Activated CD8-positive, alpha-beta T cell treated with anti-CD3 and anti-CD28 coated beads, Interleukin-2, amount 10 ng/mL, durations not matched to agents 7 days and 5 days (primary cell): ENCODE data around the gene KCNH1. TPM values are rescaled to one million over a fixed set of nuclear protein-coding genes. Genes with fewer than 3 reads are reported as not detected.

Experiments used
- ATAC-seq: fragments of 150-1000 bp; cut with Tn5 transposase; one replicate; pipeline ENCODE4 v1.10.0; 2021; ENCODE audit warnings: moderate library complexity
- CTCF ChIA-PET: fragments of 350-600 bp; sonication (Branson Sonifier 250); formaldehyde crosslinking; loops from one replicate; lab custom pipeline; 2021; ENCODE audit warnings: antibody characterized with exemption; lab: Charles Lee
- POLR2A ChIA-PET: fragments of 350-600 bp; sonication (Branson Sonifier 250); formaldehyde crosslinking; loops from one replicate; lab custom pipeline; 2021; ENCODE audit warnings: antibody characterized with exemption; lab: Charles Lee
- DNase-seq: peaks from one replicate; pipeline ENCODE4 v3.0.0-alpha.2; 2020
- H3K27ac Mint-ChIP-seq: one replicate; pipeline ENCODE4 v1.8.0; 2021; ENCODE audit warnings: mild to moderate bottlenecking, mixed read lengths
- H3K27me3 Mint-ChIP-seq: one replicate; pipeline ENCODE4 v1.8.0; 2021; ENCODE audit warnings: low read depth, mixed read lengths
- H3K36me3 Mint-ChIP-seq: one replicate; pipeline ENCODE4 v1.8.0; 2021; ENCODE audit warnings: low read depth, mixed read lengths
- H3K4me1 Mint-ChIP-seq: one replicate; pipeline ENCODE4 v1.8.0; 2021; ENCODE audit warnings: low read depth, mixed read lengths
- H3K4me3 Mint-ChIP-seq: one replicate; pipeline ENCODE4 v1.8.0; 2021; ENCODE audit warnings: mild to moderate bottlenecking, mixed read lengths
- H3K9me3 Mint-ChIP-seq: one replicate; pipeline ENCODE4 v1.8.0; 2022; ENCODE audit warnings: mixed read lengths; ENCODE audit not compliant: insufficient read depth
- total RNA-seq, 2 experiments: library from RNA; stranded (reverse); gene quantifications; one replicate each; pipeline ENCODE4 v1.2.3, GENCODE V29; 2021

Gene KCNH1
- total RNA-seq, 2 experiments from 2014 or later: not detected

DNA sequence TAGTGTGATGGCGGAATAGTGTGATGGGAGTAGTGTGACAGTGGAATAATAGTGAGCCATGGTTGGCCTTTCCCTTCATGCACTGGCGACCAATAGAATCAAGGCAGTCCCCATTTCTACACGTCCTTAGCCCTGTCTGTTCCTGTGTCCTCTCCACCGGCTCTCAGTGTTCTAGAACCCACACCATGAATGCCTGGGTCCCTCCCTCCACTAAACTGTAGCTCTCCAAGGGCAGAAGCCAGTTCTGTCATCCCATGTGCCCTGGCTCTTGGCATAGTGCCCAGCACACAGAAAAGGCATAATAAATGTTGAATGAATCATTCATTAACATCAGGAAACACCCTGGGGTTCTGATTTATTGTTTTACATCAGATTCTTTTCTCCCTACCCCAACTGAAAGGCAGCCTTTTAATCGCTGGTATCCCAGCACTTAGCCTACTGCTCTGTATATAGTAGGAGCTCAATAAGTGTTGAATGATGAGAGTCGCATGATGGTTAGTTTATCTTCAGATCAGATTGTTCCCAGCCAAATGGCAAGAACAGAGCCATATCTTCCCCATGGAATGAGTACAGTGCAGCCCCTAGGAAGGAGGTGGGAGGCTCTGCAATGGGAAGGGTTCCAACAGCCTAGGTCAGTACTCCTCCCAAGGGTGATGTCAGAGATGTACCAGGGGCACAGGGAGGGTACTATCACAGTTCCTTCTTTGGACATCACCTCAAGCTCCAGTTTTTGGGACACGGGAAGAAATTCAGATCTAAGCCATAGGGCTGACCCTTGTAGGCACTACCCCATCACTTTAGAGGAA is 479.6 kb downstream of the KCNH1 start:
- DNase-seq (peak; percentile 67), ATAC-seq (peak; percentile 55)
- Mint-ChIP-seq H3K9me3 (no peaks in the 10 kb centered on the region), H3K27ac (no peak overlapping the region), H3K4me3 (no peak overlapping the region), H3K4me1 (no peaks in the 10 kb centered on the region), H3K36me3 (no peaks in the 10 kb centered on the region), H3K27me3 (peaks cover 7% of the 10 kb centered on the region)
- ChIA-PET CTCF (no interaction called here), POLR2A (no interaction called here)

DNA sequence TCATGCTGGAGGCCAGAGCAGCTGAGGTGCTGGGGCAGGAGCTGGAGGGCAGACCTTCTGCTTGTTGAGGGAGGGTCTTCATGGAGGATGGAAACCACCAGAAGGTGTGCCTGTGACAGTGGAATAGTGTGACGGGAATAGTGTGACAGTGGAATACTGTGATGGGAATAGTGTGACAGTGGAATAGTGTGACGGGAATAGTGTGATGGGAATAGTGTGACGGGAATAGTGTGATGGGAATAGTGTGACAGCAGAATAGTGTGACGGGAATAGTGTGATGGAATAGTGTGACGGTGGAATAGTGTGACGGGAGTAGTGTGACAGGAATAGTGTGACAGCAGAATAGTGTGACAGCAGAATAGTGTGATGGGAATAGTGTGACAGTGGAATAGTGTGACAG is 480.2 kb downstream of the KCNH1 start:
- ChIA-PET CTCF (no interaction called here), POLR2A (no interaction called here)
- Mint-ChIP-seq H3K27ac (no peak overlapping the region), H3K4me1 (no peaks in the 10 kb centered on the region), H3K9me3 (no peaks in the 10 kb centered on the region), H3K27me3 (peaks cover 7% of the 10 kb centered on the region), H3K36me3 (no peaks in the 10 kb centered on the region), H3K4me3 (no peak overlapping the region)
- ATAC-seq (peak; percentile 32), DNase-seq (peak; percentile 23)

DNA sequence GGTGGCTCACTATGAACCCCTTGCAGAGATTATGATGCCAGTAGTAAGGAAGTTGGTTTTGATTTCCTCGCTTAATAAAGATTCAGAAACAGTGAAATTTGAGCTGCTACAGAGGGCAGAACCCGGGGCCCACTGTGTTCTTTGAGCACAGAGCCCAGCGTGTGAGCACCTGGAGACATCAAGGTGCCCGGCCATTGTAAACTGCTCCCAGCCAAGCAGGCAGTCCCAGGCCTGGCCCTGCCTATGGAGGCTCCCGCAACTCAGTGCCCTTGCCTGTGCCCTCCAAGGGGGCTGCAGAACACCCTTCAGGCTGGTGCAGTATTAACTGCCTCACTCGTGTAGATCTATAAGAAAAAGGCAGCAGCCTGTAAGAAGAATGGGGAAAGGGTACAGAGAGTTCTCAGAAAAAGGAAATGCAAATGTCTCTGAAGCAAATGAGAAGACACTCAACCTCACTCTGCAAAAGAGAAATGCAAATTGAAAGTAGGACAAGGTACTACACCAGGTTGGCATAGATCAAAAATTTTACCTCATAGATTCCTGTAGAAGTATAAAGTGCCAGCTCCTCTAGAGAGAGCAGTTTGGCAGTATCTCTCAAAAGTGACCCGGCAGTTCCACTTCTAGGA is 481.5 kb downstream of the KCNH1 start:
- ChIA-PET POLR2A (no interaction called here), CTCF (no interaction called here)
- Mint-ChIP-seq H3K27ac (no peak overlapping the region), H3K9me3 (no peaks in the 10 kb centered on the region), H3K4me3 (no peak overlapping the region), H3K27me3 (peaks cover 5% of the 10 kb centered on the region), H3K36me3 (no peaks in the 10 kb centered on the region), H3K4me1 (peaks cover 12% of the 10 kb centered on the region)
- no peak for DNase-seq
- no peak for ATAC-seq

DNA sequence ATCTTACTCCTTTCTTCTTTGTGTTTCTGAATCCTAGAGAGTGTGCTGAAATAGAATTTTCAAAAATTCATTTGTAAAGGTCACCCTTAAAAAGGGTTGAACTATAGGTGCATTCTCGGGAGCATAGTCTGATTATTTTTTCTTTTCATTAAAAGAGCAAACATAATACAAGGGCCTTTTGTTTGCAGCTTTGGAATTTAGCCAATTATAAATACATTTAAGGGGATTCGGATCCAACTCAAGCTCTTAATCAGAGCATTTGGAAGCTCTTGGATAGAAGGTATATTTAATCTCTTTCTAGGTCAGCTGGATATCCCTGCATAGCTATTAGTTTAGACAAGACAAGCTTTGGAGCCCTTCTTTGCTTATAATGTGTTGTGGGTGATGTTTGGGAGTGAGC is 483.5 kb downstream of the KCNH1 start:
- CTCF ChIA-PET: interaction anchor here (1.1 kb wide), 1 partner anchor 484 kb away, joined by 3 read pairs; the partner anchor contains the start of gene KCNH1

DNA sequence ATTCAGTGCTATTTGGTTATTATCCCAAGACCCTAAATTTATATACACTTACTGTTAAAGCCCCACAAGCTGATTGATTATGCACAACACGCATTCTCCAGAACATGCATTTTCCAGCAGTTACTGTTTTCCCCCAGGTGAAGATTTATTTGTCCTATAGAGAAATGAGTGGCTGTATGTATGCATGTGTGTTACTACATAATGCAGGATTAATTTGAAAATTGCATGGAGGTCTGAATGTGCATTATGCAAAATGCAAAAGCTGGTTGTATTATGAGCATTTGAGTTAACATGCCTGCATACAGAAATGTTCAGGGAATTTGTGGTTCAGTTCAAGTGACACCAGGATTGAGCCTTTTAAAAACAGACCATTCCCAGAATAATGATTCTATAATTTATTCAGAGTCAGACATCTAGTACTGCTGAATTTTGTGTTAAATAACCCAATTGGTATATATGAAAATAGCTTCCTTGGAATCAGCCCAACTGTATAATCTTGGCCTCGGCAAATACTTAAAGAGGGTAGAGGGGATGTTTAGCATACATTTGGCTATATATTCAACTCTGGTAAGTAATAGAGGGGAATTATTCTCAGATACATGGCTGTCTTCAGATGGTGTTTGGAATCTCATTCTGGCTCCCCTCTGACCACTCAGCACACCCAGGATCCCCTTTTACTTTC is 485.2 kb downstream of the KCNH1 start:
- Mint-ChIP-seq H3K27me3 (peaks cover 9% of the 10 kb centered on the region), H3K27ac (no peak overlapping the region), H3K4me1 (peaks cover 17% of the 10 kb centered on the region), H3K9me3 (no peaks in the 10 kb centered on the region), H3K36me3 (no peaks in the 10 kb centered on the region), H3K4me3 (no peak overlapping the region)
- CTCF ChIA-PET: no interaction called here
- DNase-seq: no peak
- POLR2A ChIA-PET: no interaction called here
- ATAC-seq: no peak

More for the DNA sequence above, 483.5 kb downstream of the KCNH1 start:
- DNase-seq: no peak
- Mint-ChIP-seq H3K27ac (no peak overlapping the region), H3K36me3 (no peaks in the 10 kb centered on the region), H3K4me1 (peaks cover 17% of the 10 kb centered on the region), H3K9me3 (no peaks in the 10 kb centered on the region), H3K27me3 (peaks cover 9% of the 10 kb centered on the region), H3K4me3 (no peak overlapping the region)
- POLR2A ChIA-PET: no interaction called here
- ATAC-seq: no peak

DNA sequence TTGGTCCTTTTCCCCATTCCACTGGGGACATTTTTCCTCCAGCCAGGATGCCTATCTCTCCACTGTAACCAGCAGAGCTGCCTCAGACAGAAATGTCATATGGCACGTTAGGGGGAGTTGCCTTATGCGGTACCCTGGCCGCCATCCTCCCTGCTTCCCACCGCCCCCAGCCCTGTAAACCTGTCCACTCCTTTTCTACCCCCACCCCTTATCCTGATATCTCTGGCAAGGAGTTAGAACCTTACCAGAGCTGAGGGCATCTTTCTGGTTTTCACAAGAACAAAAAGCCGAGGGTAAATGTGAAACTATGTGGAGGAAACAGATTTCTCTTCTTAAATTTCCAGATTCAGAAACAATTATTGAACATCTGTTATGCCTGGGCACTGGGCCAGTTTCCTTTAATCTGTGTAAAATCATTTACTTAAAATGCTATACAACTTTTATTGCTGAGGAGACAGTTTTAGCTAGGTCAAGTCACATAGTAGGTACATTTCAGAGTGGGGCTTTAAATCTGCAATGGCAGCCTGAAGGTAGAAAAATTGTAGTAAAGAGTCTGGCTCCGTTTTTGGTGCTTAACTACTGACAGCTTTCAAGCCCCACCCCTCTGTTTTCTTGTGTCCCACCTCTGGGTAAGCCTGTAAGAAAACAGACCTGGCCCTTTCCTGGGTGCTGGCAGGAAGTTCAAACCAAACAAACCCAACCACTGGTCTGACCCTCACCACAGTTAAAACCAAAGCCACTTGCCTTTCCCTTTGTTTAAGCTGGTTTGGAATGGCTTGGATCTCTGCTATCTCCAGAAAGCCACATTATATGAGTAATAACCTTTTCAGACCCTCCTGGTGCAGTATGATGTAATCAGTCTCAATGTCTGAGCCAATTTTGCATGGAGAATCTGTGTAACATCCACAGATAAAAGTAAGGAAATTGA is 486.3 kb downstream of the KCNH1 start:
- peaks cover 9% of the 10 kb centered on the region for H3K27me3 Mint-ChIP-seq
- H3K4me3 Mint-ChIP-seq: no peak overlapping the region
- POLR2A ChIA-PET: no interaction called here
- CTCF ChIA-PET: no interaction called here
- H3K4me1 Mint-ChIP-seq: peaks cover 17% of the 10 kb centered on the region
- no peaks in the 10 kb centered on the region for H3K9me3 Mint-ChIP-seq
- DNase-seq: peak; percentile 29
- no peak overlapping the region for H3K27ac Mint-ChIP-seq
- peak; percentile 36 for ATAC-seq
- no peaks in the 10 kb centered on the region for H3K36me3 Mint-ChIP-seq

DNA sequence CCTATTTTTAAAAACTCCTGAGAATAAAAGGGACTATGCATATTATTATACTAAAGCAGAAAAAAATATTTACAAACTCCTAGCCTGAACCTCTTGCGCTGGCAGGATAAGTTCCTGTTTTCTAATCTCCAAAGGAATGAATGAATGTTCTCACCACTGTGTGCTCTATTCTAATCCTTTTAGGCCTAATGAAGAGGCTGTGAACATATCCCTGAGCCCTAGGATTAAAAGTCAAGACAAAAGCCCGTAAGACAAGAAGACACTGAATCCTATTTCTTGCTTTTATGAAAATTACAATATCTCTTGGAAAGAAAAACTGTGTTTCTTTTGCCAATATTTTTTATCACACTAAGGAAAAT is 487.7 kb downstream of the KCNH1 start:
- no peak for ATAC-seq
- Mint-ChIP-seq H3K36me3 (no peaks in the 10 kb centered on the region), H3K27ac (no peak overlapping the region), H3K4me1 (peaks cover 17% of the 10 kb centered on the region), H3K9me3 (no peaks in the 10 kb centered on the region), H3K27me3 (peaks cover 9% of the 10 kb centered on the region), H3K4me3 (no peak overlapping the region)
- no peak for DNase-seq
- CTCF ChIA-PET: no interaction called here
- POLR2A ChIA-PET: no interaction called here

DNA sequence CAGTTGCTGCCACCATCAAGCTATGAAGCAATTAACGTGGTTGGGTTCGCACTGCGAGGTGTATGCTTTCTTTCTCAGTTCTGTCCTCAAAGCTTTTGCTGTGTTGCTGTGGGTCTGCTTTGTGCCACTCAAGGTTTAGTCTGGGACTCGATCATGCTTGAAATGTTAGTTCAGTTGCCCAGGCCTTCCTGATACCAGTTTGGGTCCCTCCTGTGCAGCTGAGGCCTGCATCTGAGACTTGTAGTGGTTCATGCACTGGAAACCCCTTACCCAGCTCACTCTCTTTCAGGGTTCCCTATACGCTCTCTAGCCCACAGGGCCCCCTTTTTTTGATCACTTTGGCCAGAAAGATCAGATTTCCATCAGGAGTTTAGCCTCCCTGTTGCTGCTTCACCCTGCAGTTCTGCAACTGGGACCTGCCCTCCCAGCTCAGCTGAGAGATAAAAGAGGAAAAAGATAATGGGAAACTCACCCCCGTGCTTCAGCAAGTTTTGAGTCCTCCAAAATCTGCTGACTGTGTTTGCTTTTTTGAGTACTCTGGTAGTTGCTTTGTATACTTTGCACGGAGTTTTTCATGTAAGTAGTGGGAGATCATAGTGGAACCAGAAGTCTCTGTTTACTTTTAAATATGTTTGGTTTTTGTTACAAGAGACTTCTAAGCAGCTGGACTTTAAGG is 488.2 kb downstream of the KCNH1 start:
- ChIA-PET POLR2A (no interaction called here), CTCF (no interaction called here)
- Mint-ChIP-seq H3K27me3 (peaks cover 11% of the 10 kb centered on the region), H3K27ac (no peak overlapping the region), H3K36me3 (no peaks in the 10 kb centered on the region), H3K4me1 (peaks cover 17% of the 10 kb centered on the region), H3K9me3 (no peaks in the 10 kb centered on the region), H3K4me3 (no peak overlapping the region)
- ATAC-seq (no peak), DNase-seq (no peak)

DNA sequence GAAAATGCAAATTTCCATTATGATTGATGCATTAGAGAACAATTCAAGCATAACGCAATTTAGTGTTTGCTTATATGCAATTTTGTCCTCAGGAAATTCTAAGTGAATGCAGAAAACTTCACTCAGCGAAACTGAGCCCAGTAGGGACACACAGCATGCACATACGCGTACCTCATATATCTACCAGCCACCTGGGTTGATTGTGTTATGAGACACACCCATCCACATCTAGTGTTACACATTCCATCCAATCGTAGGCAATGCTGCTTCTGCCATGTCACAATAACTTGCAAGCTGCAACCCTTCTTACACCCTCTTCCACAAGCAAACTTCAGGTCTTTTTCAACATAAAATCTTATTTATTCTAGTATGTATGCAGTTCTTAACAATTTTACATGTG is 492.4 kb downstream of the KCNH1 start:
- Mint-ChIP-seq H3K36me3 (no peaks in the 10 kb centered on the region), H3K27me3 (peaks cover 4% of the 10 kb centered on the region), H3K9me3 (no peaks in the 10 kb centered on the region), H3K4me3 (no peak overlapping the region), H3K27ac (no peak overlapping the region), H3K4me1 (no peaks in the 10 kb centered on the region)
- POLR2A ChIA-PET: no interaction called here
- DNase-seq: no peak
- ATAC-seq: no peak
- CTCF ChIA-PET: no interaction called here

DNA sequence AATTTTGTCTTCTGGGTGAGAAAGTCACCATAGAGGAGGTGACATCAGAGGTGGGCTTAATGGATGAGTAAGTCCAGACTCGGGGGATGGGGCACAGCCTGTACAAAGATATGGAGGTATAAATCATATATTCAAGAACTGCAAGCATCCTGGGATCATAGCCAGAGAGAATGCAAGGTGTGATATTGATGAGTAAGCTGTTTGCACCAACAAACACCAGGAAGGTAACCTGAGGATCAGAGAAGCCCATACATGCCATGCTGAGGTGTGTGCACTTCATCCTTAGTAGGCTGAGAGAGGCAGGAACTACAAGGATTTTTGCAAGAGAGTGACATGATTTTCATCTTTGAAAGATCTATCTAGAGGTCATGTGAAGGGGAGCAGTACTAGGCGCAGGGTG is 498.8 kb downstream of the KCNH1 start:
- peaks cover 4% of the 10 kb centered on the region for H3K27me3 Mint-ChIP-seq
- no peaks in the 10 kb centered on the region for H3K9me3 Mint-ChIP-seq
- H3K27ac Mint-ChIP-seq: no peak overlapping the region
- CTCF ChIA-PET: interaction anchor here (1.0 kb wide), 1 partner anchor 49 kb away, joined by 3 read pairs; no protein-coding TSS in a partner anchor
- H3K4me1 Mint-ChIP-seq: no peaks in the 10 kb centered on the region
- DNase-seq (no peak), ATAC-seq (no peak)
- no peaks in the 10 kb centered on the region for H3K36me3 Mint-ChIP-seq
- H3K4me3 Mint-ChIP-seq: no peak overlapping the region
- POLR2A ChIA-PET: no interaction called here

DNA sequence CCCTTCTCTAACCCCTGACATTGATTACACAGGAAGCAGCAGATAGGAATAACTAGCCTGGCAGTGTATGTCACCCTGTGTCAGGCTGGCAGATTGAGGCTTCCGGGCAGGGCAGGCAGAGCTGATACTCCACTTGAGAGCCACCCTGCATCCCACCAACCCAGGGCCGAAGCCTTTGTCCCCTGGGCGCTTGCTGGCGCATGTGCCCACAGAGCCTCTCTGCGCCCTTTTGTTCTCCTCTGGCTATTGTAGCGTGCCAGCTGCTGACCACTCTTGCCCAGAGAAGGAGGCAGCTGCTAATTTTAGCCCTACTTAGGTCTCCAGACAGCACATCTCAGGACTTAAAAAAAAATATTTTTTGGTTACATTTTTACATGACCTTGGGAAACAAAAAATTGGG is 500.3 kb downstream of the KCNH1 start:
- H3K9me3 Mint-ChIP-seq: no peaks in the 10 kb centered on the region
- H3K27me3 Mint-ChIP-seq: peaks cover 2% of the 10 kb centered on the region
- ChIA-PET CTCF (no interaction called here), POLR2A (interaction anchor here (0.6 kb wide), 1 partner anchor 56 kb away, joined by 4 read pairs; no protein-coding TSS in a partner anchor)
- no peak overlapping the region for H3K4me3 Mint-ChIP-seq
- H3K4me1 Mint-ChIP-seq: no peaks in the 10 kb centered on the region
- H3K27ac Mint-ChIP-seq: no peak overlapping the region
- H3K36me3 Mint-ChIP-seq: no peaks in the 10 kb centered on the region
- no peak for ATAC-seq
- DNase-seq: no peak
